ENCODE measurements around the gene MRPL3.
"Not testable (repeated sequence)": the region's sequence is repeated elsewhere in the genome, so short reads cannot be mapped to it uniquely, and the experiment has no call there.

MRPL3 gene

GRCh38 chr3:131491775-131492174 lies 11.0 kb downstream of the MRPL3 start:
- DNase-seq = no peak

- no peak for DNase-seq
Observed at GRCh38 chr3:131491084-131491483, 11.7 kb downstream of the MRPL3 start.

- DNase-seq = not testable (repeated sequence)
Observed at GRCh38 chr3:131486545-131486944, 16.2 kb downstream of the MRPL3 start.

GRCh38 chr3:131485119-131485518 lies 17.7 kb downstream of the MRPL3 start:
- DNase-seq = no peak

GRCh38 chr3:131484496-131485111 lies 18.2 kb downstream of the MRPL3 start:
- no peak for DNase-seq

- DNase-seq = no peak
Observed at GRCh38 chr3:131480116-131480515, 22.7 kb downstream of the MRPL3 start.

GRCh38 chr3:131477813-131478212 lies 25.0 kb downstream of the MRPL3 start:
- no peak for DNase-seq

- no peak for DNase-seq
Observed at GRCh38 chr3:131474115-131474514, 28.7 kb downstream of the MRPL3 start.

GRCh38 chr3:131470377-131470776 lies 32.4 kb downstream of the MRPL3 start:
- no peak for DNase-seq

GRCh38 chr3:131458653-131459052 lies 44.1 kb downstream of the MRPL3 start:
- DNase-seq = no peak

- DNase-seq = no peak
Observed at GRCh38 chr3:131457220-131457619, 45.6 kb downstream of the MRPL3 start.

GRCh38 chr3:131454501-131454900 lies 48.3 kb downstream of the MRPL3 start:
- no peak for DNase-seq

- no peak for DNase-seq
Observed at GRCh38 chr3:131453533-131453932, 49.2 kb downstream of the MRPL3 start.

- no peak for DNase-seq
Observed at GRCh38 chr3:131447349-131447748, 55.4 kb downstream of the MRPL3 start.

- DNase-seq = no peak
Observed at GRCh38 chr3:131444180-131444579, 58.6 kb downstream of the MRPL3 start.

- no peak for DNase-seq
Observed at GRCh38 chr3:131439084-131439483, 63.7 kb downstream of the MRPL3 start.

GRCh38 chr3:131435000-131435399 lies 67.8 kb downstream of the MRPL3 start:
- no peak for DNase-seq

- no peak for DNase-seq
Observed at GRCh38 chr3:131432441-131432840, 70.3 kb downstream of the MRPL3 start.

GRCh38 chr3:131431754-131432153 lies 71.0 kb downstream of the MRPL3 start:
- DNase-seq = no peak

- DNase-seq = no peak
Observed at GRCh38 chr3:131427226-131427625, 75.5 kb downstream of the MRPL3 start.

GRCh38 chr3:131421957-131422498 lies 80.7 kb downstream of the MRPL3 start:
- no peak for DNase-seq

- DNase-seq = no peak
Observed at GRCh38 chr3:131421301-131421700, 81.5 kb downstream of the MRPL3 start.

- DNase-seq = no peak
Observed at GRCh38 chr3:131417751-131418150, 85.0 kb downstream of the MRPL3 start.
